Vagina (tissue), 2 donors: ENCODE results near the gene ZNF780B. TPM values are rescaled to one million over a fixed set of nuclear protein-coding genes. Genes with fewer than 3 reads are reported as not detected.
A peak's percentile ranks its signal among the peaks of the same experiment; 100 is the strongest.
"Not testable (repeated sequence)": the region's sequence is repeated elsewhere in the genome, so short reads cannot be mapped to it uniquely, and the experiment has no call there.

Experiments
- DNase-seq, 2 donors: peaks; one replicate each; pipeline ENCODE4 v3.0.0-alpha.2; 2017; ENCODE audit errors: extremely low spot score in 2 of 2
- H3K27ac ChIP-seq: fragments of 200-600 bp; sonication (generic); one replicate; pipeline ENCODE4 v1.5.1; 2019
- H3K27me3 ChIP-seq: fragments of 200-600 bp; sonication (generic); one replicate; pipeline ENCODE4 v1.5.1; 2019
- H3K36me3 ChIP-seq, 2 donors: fragments of 200-600 bp; sonication (generic); one replicate each; pipeline ENCODE4 v1.5.1; 2017 to 2019
- H3K4me1 ChIP-seq: fragments of 200-600 bp; sonication (generic); one replicate; pipeline ENCODE4 v1.5.1; 2019
- H3K4me3 ChIP-seq, 2 donors: fragments of 200-600 bp; sonication (generic); 1 replicate in 1 of 2; 2 replicates in 1 of 2; pipeline ENCODE4 v1.5.1; 2016 to 2019
- H3K9me3 ChIP-seq: fragments of 200-600 bp; sonication (generic); one replicate; pipeline ENCODE4 v1.5.1; 2019
- POLR2A ChIP-seq, 2 donors: fragments of 450-650 bp; IDR thresholded peaks; one replicate each; pipeline ENCODE4 v1.6.1; 2017; ENCODE audit warnings: antibody characterized with exemption in 2 of 2, mild to moderate bottlenecking in 2 of 2, moderate library complexity in 2 of 2
- POLR2AphosphoS5 ChIP-seq, 2 donors: sonication (generic); formaldehyde crosslinking; IDR thresholded peaks; one replicate each; pipeline ENCODE4 v1.9.0; 2017; ENCODE audit warnings: antibody characterized with exemption in 2 of 2, mild to moderate bottlenecking in 2 of 2, low read depth in 1 of 2; ENCODE audit not compliant: insufficient read depth in 1 of 2
- intact Hi-C: fragments of 100-400 bp; cut with DNase I; formaldehyde crosslinking; loops from one replicate; pipeline ENCODE4 v1.15.1; 2023
- total RNA-seq: library from RNA; depleted of rRNA; stranded (reverse); fragments of >200 nt; gene quantifications from one replicate; pipeline ENCODE4 v1.2.3, GENCODE V29; 2016
- TF ChIP-seq, protein P1 (sequence below), 3 experiments: fragments of 450-650 bp in 2 of 3; fragments of 200-600 bp in 1 of 3; sonication (generic) in 1 of 3; IDR thresholded peaks; one replicate each; pipeline ENCODE4 v1.5.1; 2017 to 2019; ENCODE audit warnings: antibody characterized with exemption in 3 of 3, mild to moderate bottlenecking in 2 of 3, moderate library complexity in 2 of 3

The ZNF780B gene
- total RNA-seq, 1 donor from 2014 or later: 12.0 TPM

GRCh38 chr19:40054632-40055031, 1.4 kb downstream of the ZNF780B start:
- Histone ChIP-seq H3K27me3 (no peaks in the 10 kb centered on the region), H3K4me1 (peaks cover 21% of the 10 kb centered on the region), H3K4me3 (peak overlapping the region in 1 of 2 donors; percentile 73), H3K27ac (no peak overlapping the region), H3K36me3 (peaks cover 0 to 9% of the 10 kb centered on the region in 2 donors), H3K9me3 (peaks cover 5% of the 10 kb centered on the region)
- TF ChIP-seq, protein P1, sequence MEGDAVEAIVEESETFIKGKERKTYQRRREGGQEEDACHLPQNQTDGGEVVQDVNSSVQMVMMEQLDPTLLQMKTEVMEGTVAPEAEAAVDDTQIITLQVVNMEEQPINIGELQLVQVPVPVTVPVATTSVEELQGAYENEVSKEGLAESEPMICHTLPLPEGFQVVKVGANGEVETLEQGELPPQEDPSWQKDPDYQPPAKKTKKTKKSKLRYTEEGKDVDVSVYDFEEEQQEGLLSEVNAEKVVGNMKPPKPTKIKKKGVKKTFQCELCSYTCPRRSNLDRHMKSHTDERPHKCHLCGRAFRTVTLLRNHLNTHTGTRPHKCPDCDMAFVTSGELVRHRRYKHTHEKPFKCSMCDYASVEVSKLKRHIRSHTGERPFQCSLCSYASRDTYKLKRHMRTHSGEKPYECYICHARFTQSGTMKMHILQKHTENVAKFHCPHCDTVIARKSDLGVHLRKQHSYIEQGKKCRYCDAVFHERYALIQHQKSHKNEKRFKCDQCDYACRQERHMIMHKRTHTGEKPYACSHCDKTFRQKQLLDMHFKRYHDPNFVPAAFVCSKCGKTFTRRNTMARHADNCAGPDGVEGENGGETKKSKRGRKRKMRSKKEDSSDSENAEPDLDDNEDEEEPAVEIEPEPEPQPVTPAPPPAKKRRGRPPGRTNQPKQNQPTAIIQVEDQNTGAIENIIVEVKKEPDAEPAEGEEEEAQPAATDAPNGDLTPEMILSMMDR (IDR thresholded peaks at IDR 0.05): no peak
- no peak for TF ChIP-seq POLR2A (IDR thresholded peaks at IDR 0.05)
- TF ChIP-seq POLR2AphosphoS5 (IDR thresholded peaks at IDR 0.05; ENCODE audit: insufficient read depth in 1 of 2, low read depth in 1 of 2): no peak
- DNase-seq: no peak
- intact Hi-C loops: no loop called here

GRCh38 chr19:40053491-40053890, 2.5 kb downstream of the ZNF780B start:
- Histone ChIP-seq H3K4me1 (peaks cover 21% of the 10 kb centered on the region), H3K4me3 (no peak overlapping the region), H3K27me3 (no peaks in the 10 kb centered on the region), H3K27ac (no peak overlapping the region), H3K9me3 (peaks cover 5% of the 10 kb centered on the region), H3K36me3 (peaks cover 0 to 19% of the 10 kb centered on the region in 2 donors)
- no peak for DNase-seq
- intact Hi-C loops: no loop called here
- TF ChIP-seq POLR2AphosphoS5 (IDR thresholded peaks at IDR 0.05; ENCODE audit: insufficient read depth in 1 of 2, low read depth in 1 of 2) (no peak), POLR2A (IDR thresholded peaks at IDR 0.05) (no peak)
- TF ChIP-seq, protein P1 (IDR thresholded peaks at IDR 0.05): no peak

DNA sequence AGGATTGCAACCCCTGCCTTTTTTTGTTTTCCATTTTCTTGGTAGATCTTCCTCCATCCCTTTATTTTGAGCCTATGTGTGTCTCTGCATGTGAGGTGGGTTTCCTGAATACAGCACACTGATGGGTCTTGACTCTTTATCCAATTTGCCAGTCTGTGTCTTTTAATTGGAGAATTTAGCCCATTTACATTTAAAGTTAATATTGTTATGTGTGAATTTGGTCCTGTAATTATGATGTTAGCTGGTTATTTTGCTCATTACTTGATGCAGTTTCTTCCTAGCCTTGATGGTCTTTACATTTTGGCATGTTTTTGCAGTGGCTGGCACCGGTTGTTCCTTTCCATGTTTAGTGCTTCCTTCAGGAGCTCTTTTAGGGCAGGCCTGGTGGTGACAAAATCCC, 14.3 kb downstream of the ZNF780B start:
- peaks cover 10 to 37% of the 10 kb centered on the region in 2 donors for H3K36me3 ChIP-seq
- H3K27me3 ChIP-seq, H3K27ac ChIP-seq, H3K4me1 ChIP-seq, intact Hi-C loops, DNase-seq, H3K4me3 ChIP-seq: not testable (repeated sequence)
- H3K9me3 ChIP-seq: peaks cover 31% of the 10 kb centered on the region

GRCh38 chr19:40038047-40038446, 18.0 kb downstream of the ZNF780B start:
- DNase-seq, H3K27ac ChIP-seq, H3K27me3 ChIP-seq, intact Hi-C loops, H3K4me3 ChIP-seq, H3K4me1 ChIP-seq: not testable (repeated sequence)
- Histone ChIP-seq H3K9me3 (peaks cover 43% of the 10 kb centered on the region), H3K36me3 (peaks cover 0 to 12% of the 10 kb centered on the region in 2 donors)

DNA sequence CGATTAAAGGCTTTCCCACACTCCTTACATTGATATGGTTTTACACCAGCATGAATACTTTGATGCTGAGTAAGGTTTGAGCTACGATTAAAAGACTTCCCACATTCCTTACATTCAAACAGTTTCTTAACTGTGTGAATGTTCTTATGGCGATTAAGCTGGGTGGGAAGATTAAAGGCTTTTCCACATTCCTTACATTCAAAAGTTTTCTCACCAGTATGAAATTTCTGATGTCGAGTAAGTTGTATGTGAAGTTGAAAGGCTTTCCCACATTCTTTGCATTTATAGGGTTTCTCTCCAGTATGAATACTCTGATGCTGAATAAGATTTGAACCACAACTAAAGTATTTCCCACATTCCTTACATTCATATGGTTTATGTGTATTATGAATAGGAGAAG, 20.0 kb downstream of the ZNF780B start:
- no peaks in the 10 kb centered on the region for H3K4me1 ChIP-seq
- no peak for DNase-seq
- no peaks in the 10 kb centered on the region for H3K27me3 ChIP-seq
- intact Hi-C loops: no loop called here
- no peak overlapping the region for H3K27ac ChIP-seq
- H3K4me3 ChIP-seq: no peak overlapping the region
- H3K9me3 ChIP-seq: peaks cover 51% of the 10 kb centered on the region
- TF ChIP-seq POLR2AphosphoS5 (IDR thresholded peaks at IDR 0.05; ENCODE audit: insufficient read depth in 1 of 2, low read depth in 1 of 2) (no peak), POLR2A (IDR thresholded peaks at IDR 0.05) (no peak)
- TF ChIP-seq, protein P1 (IDR thresholded peaks at IDR 0.05): no peak
- peaks cover 0 to 19% of the 10 kb centered on the region in 2 donors for H3K36me3 ChIP-seq

DNA sequence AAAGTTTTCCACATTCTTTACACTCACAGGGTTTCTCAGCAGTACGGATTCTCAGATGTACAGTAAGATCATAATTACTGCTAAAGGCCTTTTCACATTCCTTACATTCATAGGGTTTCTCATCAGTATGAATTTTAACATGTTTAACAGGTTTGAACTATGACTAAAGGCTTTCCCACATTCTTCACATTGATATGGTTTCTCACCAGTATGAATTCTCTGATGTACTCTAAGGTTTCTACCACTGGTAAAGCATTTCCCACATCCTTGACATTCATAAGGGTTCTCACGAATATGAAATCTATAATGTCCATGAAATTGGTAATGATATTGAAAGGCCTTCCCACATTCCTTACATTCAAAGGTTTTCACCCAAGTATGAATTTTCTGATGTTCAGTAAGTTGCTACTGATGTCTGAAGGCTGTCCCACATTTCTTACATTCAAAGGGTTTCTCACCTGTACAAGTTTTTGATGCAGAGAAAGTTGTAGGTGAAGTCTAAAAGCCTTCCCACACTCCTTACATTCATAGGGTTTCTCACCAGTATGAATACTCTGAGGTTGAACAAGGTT, 22.0 kb downstream of the ZNF780B start:
- Histone ChIP-seq H3K4me1 (no peaks in the 10 kb centered on the region), H3K27ac (no peak overlapping the region), H3K36me3 (peaks cover 0 to 19% of the 10 kb centered on the region in 2 donors), H3K27me3 (no peaks in the 10 kb centered on the region), H3K9me3 (peaks cover 68% of the 10 kb centered on the region), H3K4me3 (no peak overlapping the region)
- intact Hi-C loops: no loop called here
- no peak for DNase-seq
- TF ChIP-seq, protein P1 (IDR thresholded peaks at IDR 0.05): no peak
- TF ChIP-seq POLR2AphosphoS5 (IDR thresholded peaks at IDR 0.05; ENCODE audit: insufficient read depth in 1 of 2, low read depth in 1 of 2) (no peak), POLR2A (IDR thresholded peaks at IDR 0.05) (no peak)
